NCI-H187 treated with DMSO at 0.1 percent for 48 hours (cell line): ENCODE data around the gene AKIRIN1.
"Not testable (repeated sequence)": the region's sequence is repeated elsewhere in the genome, so short reads cannot be mapped to it uniquely, and the experiment has no call there.

ENCODE experiments used
- DNase-seq: peaks from one replicate; lab custom pipeline; 2025; lab: John Stamatoyannopoulos, UW

AKIRIN1 gene

DNA sequence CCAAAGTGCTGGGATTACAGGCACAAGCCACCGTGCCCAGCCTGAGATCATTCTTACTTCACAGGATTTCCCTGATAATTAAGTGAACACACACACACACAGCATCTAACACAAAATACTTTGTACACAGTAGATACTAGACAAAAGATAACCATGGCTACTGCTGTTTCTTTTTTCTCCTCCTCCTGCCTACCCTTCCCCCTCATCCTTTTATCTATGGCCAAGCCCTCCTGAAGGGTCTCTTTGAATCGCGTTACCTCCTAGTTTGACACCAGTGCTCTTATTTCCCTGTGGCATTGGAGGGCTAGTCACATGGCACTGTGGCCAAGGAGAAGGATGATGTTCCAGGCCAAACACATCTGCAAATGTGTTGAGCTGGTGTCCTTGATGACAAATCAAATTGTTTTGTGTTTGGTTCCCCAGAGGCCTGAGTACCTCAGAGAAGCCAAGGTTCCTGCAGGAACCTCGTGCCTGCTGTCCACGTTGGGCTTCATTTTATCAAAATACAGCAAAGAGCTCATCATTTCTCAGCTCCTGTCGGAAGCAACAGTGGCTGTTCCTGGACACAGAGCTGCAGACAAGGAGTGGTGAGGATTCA lies 55.6 kb downstream of the AKIRIN1 start:
- no peak for DNase-seq

DNA sequence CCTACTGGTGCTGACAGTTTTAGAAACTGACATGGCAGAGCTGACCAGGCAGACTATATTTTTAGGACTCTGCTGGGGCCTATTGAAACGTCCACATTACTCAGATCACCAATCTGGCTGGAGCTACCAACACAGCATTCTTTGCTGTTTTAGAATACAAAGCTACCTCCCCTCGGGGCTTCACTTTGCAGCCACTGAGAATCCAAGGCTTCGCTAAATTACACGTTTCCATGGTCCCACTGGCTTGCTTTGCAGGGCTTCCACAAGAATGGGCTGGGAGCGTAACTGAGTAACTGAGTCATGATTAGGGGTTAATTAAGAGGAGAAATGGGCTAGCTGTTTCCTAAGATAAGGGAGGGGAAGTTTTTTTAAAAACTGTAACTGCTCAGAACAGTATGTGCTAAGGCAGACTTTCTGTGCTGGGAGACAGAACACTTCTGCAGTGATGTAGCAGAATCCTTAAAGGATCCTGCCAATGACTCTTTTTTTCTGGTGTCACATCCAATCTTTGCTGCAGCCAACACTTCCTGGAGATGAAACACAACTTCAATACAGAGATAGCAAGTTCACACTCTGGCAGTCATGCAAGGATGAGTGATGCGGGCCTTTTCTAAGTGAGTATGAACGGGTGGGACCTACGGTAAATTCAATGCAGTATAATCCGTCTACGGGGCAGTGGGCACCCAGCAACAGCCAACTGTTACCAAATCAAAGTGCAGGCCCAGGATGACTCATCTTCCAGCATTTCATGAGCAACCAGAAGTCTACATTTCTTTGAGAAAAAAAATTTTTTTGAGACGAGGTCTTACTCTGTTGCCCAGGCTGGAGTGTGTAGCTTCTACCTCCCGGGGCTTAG lies 56.5 kb downstream of the AKIRIN1 start:
- DNase-seq: no peak

DNA sequence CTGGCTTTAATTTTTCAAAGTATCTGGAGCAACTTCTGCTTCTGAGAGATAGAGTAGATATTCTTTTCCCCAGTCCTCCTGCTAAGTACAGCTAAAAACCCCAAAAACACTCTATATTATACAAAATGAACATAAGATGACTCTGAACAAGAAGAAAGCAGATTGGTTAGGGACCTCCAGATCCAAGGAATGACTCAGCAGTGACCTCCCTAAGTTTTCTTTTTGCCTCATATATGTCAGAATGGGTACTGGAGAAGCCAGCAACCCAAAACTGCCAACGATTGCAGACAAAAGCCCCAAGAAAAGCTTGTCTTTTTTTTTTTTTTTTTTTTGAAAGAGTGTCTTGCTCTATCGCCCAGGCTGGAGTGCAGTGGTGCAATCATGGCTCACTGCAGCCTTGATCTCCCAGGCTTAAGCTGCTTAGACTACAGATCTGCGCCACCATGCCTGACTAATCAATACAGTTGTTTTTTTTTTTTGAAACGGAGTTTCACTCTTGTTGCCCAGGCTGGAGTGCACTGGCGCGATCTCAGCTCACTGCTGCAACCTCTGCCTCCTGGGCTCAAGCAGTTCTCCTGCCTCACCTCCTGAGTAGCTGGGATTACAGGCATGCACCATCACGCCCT lies 57.8 kb downstream of the AKIRIN1 start:
- DNase-seq: no peak

DNA sequence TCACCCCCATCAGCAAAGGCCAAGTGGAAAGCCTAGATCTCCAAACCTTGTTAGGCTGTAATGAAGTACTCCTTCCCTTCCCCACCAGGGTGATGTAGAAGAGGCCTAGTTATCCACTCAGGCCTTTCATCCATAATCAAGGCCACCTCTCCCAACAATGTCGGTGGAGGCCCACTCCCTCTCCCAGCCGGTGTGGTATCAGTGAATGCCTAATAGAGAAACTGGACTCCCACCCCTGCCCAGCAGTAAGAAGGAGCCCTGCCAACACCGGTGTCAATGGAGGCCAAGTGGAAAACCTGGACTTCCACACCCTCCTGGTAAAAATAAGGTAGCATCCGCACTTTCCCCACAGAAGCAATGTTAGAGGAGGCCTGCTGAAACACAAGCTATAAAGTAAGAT lies 58.9 kb downstream of the AKIRIN1 start:
- DNase-seq: no peak

DNA sequence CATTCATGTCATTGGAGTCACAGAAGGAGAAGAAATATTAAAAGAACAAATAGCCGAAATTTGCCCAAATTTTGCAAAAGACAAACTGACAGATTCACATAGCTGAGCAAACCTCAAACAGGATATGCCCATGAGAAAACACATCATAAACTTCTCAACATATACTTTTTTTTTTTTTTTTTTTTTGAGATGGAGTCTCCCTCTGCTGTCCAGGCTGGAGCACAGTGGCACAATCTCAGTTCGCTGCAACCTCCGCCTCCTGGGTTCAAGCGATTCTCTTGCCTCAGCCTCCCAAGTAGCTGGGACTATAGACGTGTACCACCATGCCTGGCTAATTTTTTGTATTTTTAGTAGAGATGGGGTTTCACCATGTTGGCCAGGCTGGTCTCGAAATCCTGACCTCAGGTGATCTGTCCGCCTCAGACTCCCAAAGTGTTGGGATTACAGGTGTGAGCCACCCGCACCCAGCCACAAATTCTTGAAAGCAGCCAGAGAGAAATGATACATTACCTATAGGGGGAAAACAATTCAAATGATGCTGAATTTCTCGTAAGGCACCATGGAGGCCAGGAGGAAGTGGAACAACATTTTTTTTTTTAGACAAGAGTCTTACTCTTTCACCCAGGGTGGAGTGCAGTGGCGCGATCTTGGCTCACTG lies 60.2 kb downstream of the AKIRIN1 start:
- not testable (repeated sequence) for DNase-seq

DNA sequence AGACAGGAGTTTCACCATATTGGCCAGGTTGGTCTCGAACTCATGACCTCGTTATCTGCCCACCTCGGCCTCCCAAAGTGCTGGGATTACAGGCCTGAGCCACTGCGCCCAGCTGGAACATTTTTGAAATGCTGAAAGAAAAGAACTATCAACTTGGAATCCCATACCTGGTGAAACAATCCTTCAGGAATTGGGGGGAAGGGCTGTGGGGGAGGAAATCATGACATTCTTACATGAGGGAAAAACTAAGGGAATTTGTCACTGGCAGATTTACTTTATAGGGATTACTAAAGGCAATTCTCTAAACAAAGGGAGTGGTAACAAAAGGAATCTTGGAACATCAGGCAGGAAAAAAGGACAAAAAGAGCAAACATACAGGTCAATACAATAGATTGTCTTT lies 60.9 kb downstream of the AKIRIN1 start:
- DNase-seq: no peak

DNA sequence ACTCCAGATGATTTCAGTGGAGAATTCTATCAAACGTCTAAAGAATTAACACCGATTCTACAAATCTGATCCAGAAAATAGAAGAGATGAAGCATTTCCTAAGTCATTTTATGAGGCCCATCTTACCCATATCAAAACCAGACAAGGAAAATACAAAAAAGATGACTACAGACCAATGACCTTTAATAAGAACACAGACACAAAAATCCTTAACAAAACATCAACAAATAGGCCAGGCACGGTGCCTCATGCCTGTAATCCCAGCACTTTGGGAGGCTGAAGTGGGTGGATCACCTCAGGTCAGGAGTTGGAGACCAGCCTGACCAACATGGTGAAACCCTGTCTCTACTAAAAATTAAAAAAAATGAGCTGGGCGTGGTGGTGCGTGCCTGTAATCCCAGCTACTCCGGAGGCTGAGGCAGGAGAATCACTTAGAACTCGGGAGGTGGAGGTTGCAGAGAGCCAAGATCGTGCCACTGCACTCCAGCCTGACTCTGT lies 64.2 kb downstream of the AKIRIN1 start:
- not testable (repeated sequence) for DNase-seq
